Osteoblast (primary cell): ENCODE data around the gene CLEC18A. TPM values are rescaled to one million over a fixed set of nuclear protein-coding genes. Genes with fewer than 3 reads are reported as not detected.

Experiments used
- DNase-seq: peaks from one replicate; pipeline ENCODE4 v3.0.0; 2011; ENCODE audit warnings: low spot score, mixed read lengths; ENCODE audit not compliant: insufficient read length; ENCODE audit errors: missing footprints
- H2AFZ ChIP-seq: 2 replicates; pipeline ENCODE4 v1.6.0; 2011; ENCODE audit warnings: mild to moderate bottlenecking, low read length
- H3K27ac ChIP-seq: 2 replicates; pipeline ENCODE4 v1.5.1; 2011; ENCODE audit warnings: mild to moderate bottlenecking, low read depth, low read length, moderate library complexity
- H3K27me3 ChIP-seq: 2 replicates; pipeline ENCODE4 v1.6.0; 2012; ENCODE audit warnings: mild to moderate bottlenecking, control low read depth, inconsistent platforms, low read length, moderate library complexity; ENCODE audit not compliant: insufficient read depth
- H3K36me3 ChIP-seq: 2 replicates; pipeline ENCODE4 v1.5.1; 2011; ENCODE audit warnings: mild to moderate bottlenecking, low read length, control low read depth, moderate library complexity; ENCODE audit not compliant: insufficient read depth
- H3K4me1 ChIP-seq: 2 replicates; pipeline ENCODE4 v1.5.1; 2011; ENCODE audit warnings: mild to moderate bottlenecking, low read length, control low read depth, moderate library complexity; ENCODE audit not compliant: insufficient read depth
- H3K4me2 ChIP-seq: 2 replicates; pipeline ENCODE4 v1.6.0; 2011; ENCODE audit warnings: mild to moderate bottlenecking, low read length; ENCODE audit not compliant: insufficient read depth
- H3K4me3 ChIP-seq: fragments of 200-600 bp; sonication (generic); 3 replicates; pipeline ENCODE4 v1.5.1; 2012; ENCODE audit warnings: mild to moderate bottlenecking, low read length, inconsistent platforms; ENCODE audit not compliant: insufficient read depth
- H3K79me2 ChIP-seq: 2 replicates; pipeline ENCODE4 v1.6.0; 2012; ENCODE audit warnings: mild to moderate bottlenecking, low read length, control low read depth, inconsistent platforms; ENCODE audit not compliant: insufficient read depth
- H3K9me3 ChIP-seq: 2 replicates; pipeline ENCODE4 v1.5.1; 2011; ENCODE audit warnings: low read depth, low read length, control low read depth
- H4K20me1 ChIP-seq: 2 replicates; pipeline ENCODE4 v1.6.0; 2012; ENCODE audit warnings: mild to moderate bottlenecking, low read length, control low read depth; ENCODE audit not compliant: insufficient read depth
- CTCF ChIP-seq: IDR thresholded peaks from 2 replicates; pipeline ENCODE4 v1.5.1; 2011; ENCODE audit warnings: mild to moderate bottlenecking, low read depth, low read length, moderate library complexity; ENCODE audit errors: extremely low read depth
- total RNA-seq: library from RNA; depleted of rRNA; stranded (reverse); fragments of >200 nt; gene quantifications from 2 replicates; pipeline ENCODE4 v1.2.3, GENCODE V29; 2012

The CLEC18A gene
- total RNA-seq, 1 donor: 1.1 TPM

GRCh38 chr16:69938981-69939820, 11.9 kb upstream of the CLEC18A start:
- Histone ChIP-seq H2AFZ (no peak overlapping the region), H3K4me1 (no peaks in the 10 kb centered on the region), H3K79me2 (no peaks in the 10 kb centered on the region), H3K9me3 (no peaks in the 10 kb centered on the region), H3K4me3 (no peak overlapping the region), H3K27ac (no peak overlapping the region), H3K27me3 (no peaks in the 10 kb centered on the region), H4K20me1 (peaks cover 19% of the 10 kb centered on the region), H3K36me3 (peaks cover 72% of the 10 kb centered on the region), H3K4me2 (no peak overlapping the region)
- TF ChIP-seq CTCF: no peak
- peak; percentile 62 for DNase-seq

- no peaks in the 10 kb centered on the region for H3K4me1 ChIP-seq
- H3K27ac ChIP-seq: no peak overlapping the region
- H3K4me3 ChIP-seq: no peak overlapping the region
- peaks cover 64% of the 10 kb centered on the region for H3K36me3 ChIP-seq
- no peaks in the 10 kb centered on the region for H3K27me3 ChIP-seq
- no peak overlapping the region for H2AFZ ChIP-seq
- DNase-seq: peak; percentile 66
- H4K20me1 ChIP-seq: peaks cover 19% of the 10 kb centered on the region
- no peaks in the 10 kb centered on the region for H3K9me3 ChIP-seq
- no peak overlapping the region for H3K4me2 ChIP-seq
- TF ChIP-seq CTCF: no peak
- H3K79me2 ChIP-seq: no peaks in the 10 kb centered on the region
These were observed 11.1 kb upstream of the CLEC18A start for GRCh38 chr16:69939821-69940585.

- Histone ChIP-seq H4K20me1 (peaks cover 17% of the 10 kb centered on the region), H3K4me3 (no peak overlapping the region), H3K36me3 (peaks cover 57% of the 10 kb centered on the region), H3K79me2 (no peaks in the 10 kb centered on the region), H3K27ac (no peak overlapping the region), H3K4me1 (no peaks in the 10 kb centered on the region), H2AFZ (no peak overlapping the region), H3K4me2 (no peak overlapping the region), H3K27me3 (no peaks in the 10 kb centered on the region), H3K9me3 (no peaks in the 10 kb centered on the region)
- peak; percentile 72 for DNase-seq
- TF ChIP-seq CTCF: no peak
These were observed 10.5 kb upstream of the CLEC18A start for GRCh38 chr16:69940676-69941075.
